ENCODE data around the gene PTOV1.

DNA sequence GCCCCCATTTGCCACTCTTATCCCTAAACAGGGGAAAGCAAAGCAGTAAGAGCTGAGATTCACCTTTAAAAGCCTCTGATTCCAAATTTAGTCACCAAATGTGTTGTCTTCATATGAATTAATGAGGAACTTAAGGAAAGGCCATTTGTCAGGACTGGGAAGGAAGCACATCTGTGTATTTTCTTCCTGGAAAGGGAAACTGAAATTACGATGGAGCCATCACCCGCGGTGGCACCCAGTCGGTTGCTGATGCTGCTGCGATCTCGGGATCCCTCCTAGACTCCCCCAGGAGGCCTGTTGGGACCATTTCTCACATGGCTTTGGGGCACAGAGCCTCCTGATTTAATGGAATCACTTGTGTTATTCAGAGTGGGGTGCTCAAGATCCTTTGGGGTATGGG is 53.2 kb downstream of the PTOV1 start:
- TF ChIP-seq, protein P1, sequence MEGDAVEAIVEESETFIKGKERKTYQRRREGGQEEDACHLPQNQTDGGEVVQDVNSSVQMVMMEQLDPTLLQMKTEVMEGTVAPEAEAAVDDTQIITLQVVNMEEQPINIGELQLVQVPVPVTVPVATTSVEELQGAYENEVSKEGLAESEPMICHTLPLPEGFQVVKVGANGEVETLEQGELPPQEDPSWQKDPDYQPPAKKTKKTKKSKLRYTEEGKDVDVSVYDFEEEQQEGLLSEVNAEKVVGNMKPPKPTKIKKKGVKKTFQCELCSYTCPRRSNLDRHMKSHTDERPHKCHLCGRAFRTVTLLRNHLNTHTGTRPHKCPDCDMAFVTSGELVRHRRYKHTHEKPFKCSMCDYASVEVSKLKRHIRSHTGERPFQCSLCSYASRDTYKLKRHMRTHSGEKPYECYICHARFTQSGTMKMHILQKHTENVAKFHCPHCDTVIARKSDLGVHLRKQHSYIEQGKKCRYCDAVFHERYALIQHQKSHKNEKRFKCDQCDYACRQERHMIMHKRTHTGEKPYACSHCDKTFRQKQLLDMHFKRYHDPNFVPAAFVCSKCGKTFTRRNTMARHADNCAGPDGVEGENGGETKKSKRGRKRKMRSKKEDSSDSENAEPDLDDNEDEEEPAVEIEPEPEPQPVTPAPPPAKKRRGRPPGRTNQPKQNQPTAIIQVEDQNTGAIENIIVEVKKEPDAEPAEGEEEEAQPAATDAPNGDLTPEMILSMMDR (IDR thresholded peaks at IDR 0.05; ENCODE audit: insufficient read depth, low read length) = no peak
- TF ChIP-seq, protein P2, sequence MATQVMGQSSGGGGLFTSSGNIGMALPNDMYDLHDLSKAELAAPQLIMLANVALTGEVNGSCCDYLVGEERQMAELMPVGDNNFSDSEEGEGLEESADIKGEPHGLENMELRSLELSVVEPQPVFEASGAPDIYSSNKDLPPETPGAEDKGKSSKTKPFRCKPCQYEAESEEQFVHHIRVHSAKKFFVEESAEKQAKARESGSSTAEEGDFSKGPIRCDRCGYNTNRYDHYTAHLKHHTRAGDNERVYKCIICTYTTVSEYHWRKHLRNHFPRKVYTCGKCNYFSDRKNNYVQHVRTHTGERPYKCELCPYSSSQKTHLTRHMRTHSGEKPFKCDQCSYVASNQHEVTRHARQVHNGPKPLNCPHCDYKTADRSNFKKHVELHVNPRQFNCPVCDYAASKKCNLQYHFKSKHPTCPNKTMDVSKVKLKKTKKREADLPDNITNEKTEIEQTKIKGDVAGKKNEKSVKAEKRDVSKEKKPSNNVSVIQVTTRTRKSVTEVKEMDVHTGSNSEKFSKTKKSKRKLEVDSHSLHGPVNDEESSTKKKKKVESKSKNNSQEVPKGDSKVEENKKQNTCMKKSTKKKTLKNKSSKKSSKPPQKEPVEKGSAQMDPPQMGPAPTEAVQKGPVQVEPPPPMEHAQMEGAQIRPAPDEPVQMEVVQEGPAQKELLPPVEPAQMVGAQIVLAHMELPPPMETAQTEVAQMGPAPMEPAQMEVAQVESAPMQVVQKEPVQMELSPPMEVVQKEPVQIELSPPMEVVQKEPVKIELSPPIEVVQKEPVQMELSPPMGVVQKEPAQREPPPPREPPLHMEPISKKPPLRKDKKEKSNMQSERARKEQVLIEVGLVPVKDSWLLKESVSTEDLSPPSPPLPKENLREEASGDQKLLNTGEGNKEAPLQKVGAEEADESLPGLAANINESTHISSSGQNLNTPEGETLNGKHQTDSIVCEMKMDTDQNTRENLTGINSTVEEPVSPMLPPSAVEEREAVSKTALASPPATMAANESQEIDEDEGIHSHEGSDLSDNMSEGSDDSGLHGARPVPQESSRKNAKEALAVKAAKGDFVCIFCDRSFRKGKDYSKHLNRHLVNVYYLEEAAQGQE (IDR thresholded peaks at IDR 0.05; ENCODE audit: insufficient replicate concordance, low read depth) = no peak
- TF ChIP-seq POLR2AphosphoS5 (IDR thresholded peaks at IDR 0.05; ENCODE audit: low read depth) (no peak), SPI1 (IDR thresholded peaks at IDR 0.05; ENCODE audit: borderline replicate concordance, low read depth) (no peak), GABPA (IDR thresholded peaks at IDR 0.05; ENCODE audit: low read depth) (no peak)
